GM21723 (cell line): ENCODE measurements around the gene BRD9.

ENCODE experiments used
- ATAC-seq: cut with Tn5 transposase; IDR thresholded peaks from one replicate; pipeline ENCODE4 v1.9.1; 2021; ENCODE audit warnings: mild to moderate bottlenecking, moderate library complexity; ENCODE audit not compliant: unreplicated experiment

The BRD9 gene

DNA sequence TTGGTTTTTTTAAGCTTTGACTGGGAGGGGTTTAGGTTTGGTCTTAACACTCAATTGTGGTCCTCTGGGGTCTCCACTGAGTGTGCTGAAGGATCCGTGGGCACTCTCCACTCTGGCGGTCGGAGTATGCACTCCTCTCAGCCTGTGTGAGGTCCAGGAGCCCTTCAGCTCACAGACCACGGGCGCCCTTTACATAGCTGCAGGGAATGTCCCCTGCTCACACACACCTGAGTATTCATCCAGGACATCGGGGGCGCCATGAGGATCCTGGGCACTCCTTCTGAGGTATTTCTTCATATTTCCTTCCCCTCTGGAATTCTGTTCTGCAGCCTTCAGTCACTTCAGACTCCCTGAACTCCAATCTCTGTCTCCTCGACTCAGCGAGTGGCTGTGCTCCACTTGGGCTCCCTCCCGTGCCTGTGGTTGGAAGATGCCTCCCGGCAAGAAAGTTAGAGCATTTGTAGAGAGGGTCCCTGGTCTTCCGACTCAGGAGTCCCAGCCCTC is 12.6 kb upstream of the BRD9 start:
- ATAC-seq, result no peak

DNA sequence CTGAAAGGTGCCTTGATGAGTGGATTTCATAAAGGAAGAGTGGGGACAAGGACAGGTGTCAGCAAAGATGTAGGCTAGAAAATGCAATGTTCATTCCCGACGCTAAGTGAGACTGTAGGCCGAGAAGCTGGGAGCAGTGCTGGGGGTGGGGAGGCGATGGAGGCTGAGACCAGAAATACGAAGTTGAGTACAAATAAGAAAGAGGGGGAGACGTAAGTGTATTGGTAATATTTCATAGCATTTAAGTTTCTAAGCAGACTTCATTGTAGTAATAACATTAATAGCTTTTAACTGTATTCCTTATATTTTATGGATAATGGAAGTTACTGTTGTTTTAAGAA is 11.1 kb upstream of the BRD9 start:
- no peak for ATAC-seq

DNA sequence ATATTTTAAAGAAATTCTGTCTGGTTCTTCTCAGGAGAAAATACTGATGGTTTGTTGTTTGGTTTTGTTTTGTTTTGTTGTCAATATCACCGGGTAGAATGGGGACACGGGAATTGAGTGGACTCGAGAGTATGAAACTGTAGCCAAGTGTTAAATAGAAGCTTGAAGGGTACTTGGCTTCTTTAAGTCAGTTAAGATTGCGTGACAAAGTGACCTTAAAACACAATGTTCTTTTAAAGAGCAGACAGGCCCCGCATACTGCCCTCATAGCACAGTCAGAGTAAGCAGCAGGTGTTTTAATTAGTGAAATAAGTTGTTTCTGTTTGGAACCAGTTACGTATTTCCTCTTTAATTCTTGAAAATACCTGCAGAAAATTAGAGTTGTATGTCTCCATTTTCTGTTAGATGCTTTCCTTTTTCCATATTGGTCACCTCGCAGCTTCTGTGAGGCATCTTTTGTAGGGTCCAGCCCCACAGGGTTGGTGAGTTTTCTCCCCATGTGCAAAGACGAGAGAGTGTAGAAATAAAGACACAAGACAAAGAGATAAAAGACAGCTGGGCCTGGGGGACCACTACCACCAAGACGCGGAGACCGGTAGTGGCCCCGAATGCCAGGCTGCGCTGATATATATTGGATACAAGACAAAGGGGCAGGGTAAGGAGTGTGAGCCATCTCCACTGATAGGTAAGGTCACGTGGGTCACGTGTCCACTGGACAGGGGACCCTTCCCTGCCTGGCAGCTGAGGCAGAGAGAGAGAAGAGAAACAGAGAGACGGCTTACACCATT is 9.7 kb upstream of the BRD9 start:
- no peak for ATAC-seq

DNA sequence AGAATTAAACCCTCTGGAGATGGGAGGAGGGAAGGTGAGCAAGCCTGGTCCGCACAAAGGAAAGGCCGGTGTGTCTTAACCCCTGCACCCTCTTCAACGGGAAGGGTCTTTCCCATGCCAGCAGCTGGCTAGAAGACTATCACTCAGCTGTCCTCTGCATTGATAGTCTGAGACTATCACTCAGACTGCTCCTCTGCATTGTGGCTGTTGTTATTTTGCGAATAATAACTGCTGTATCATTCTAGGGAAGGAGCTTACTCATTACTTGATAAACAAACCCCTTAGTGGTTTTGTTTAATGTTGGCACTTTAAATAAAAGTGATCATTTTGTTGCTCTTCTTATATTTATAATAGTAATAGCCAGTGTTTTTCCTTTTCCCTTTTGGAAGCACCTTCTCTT is 8.2 kb upstream of the BRD9 start:
- ATAC-seq, result no peak

- ATAC-seq, result no peak
Measured at GRCh38 chr5:893711-894110, 1.1 kb upstream of the BRD9 start.

DNA sequence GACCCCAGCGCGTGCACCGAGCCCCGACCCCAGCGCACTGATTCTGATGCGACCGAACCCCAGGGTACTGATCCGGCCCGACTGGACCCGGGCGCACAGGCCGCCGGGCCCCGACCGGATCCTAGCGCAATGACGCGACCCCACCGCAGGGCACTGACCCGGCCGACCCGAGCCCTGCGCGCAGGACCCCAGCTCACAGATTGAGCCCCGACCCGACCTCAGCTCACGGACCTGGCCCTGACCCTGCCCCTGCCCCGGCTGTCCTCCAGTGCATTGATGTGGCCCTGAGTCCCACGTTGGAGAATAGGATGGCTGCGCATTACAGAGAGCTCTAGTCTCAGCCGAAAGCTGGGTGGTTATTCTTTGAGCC is 521 bp upstream of the BRD9 start:
- ATAC-seq, result peak; percentile 9

GRCh38 chr5:891837-892393 is 686 bp downstream of the BRD9 start:
- peak; percentile 3 for ATAC-seq

- ATAC-seq, result no peak
Measured at GRCh38 chr5:891117-891836, 1.3 kb downstream of the BRD9 start.

GRCh38 chr5:889075-889710 is 3.4 kb downstream of the BRD9 start:
- ATAC-seq, result no peak

DNA sequence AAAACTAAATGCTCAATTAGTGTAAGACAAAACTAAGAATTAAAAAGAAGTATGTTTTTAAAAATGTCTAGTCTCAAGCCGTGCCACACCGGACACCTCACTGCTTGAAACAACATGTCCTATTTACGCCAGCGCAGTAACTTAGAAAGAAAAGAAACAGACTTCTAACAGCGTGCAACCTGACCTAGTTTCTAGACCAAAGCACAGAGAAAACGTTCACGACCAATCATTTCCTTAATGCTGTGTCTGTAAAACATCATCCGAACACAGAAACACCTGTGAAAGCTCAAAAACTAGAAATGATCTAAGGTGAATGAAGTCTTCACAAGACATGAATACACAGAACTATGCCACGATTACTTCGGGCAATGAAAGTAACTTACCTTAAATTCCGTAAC is 4.0 kb downstream of the BRD9 start:
- no peak for ATAC-seq

- no peak for ATAC-seq
Measured at GRCh38 chr5:887947-888637, 4.5 kb downstream of the BRD9 start.

DNA sequence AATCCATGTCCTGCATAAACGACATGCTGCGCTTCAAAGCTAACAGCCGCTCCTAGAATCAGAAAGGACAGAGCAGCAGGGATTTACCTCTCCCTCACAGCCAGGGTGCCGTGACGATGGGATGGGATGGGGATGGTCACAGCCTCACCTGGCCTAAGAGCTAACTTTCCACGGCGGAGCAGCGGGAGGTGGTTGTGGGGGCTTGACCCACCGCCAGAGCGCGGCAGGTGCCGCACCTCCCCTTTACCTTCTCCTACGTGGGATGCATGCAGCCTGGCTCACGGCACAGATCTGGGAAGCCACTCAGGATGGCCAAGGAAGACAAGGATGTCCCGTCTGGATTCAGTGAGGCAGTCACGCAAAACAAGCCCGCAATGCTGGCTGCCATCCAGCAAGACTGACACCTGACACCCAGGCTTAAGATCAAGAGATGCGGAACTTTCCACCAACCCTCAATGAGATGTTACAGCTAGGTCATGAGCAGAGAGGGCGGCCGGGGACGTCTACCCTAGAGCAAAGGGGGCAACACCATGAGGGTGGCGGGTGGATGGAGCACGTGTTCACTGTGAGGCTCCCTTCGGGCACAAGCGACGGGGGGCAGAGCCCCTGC is 5.8 kb downstream of the BRD9 start:
- ATAC-seq, result no peak

DNA sequence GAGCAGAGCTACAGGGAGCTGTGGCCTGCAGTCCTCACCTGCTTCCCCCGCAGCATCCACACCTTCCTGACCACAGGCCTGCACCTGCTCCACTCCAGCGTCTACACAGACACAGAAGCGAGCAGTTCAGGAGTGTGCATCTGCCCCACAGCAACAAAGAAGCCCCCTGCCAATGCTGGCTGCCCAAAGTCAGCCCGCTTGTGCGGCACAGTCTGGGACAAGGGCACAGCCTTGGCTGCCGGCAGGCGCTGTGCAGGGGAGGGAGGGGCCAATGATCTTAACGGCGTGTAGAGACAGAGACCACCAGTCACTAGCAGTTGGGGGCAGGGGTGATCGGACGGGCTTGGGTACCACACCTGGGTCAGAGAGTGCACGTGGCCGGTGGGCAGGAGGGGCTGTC is 6.6 kb downstream of the BRD9 start:
- ATAC-seq, result no peak

GRCh38 chr5:885529-885928 is 7.1 kb downstream of the BRD9 start:
- ATAC-seq, result no peak

GRCh38 chr5:885127-885442 is 7.5 kb downstream of the BRD9 start:
- no peak for ATAC-seq

DNA sequence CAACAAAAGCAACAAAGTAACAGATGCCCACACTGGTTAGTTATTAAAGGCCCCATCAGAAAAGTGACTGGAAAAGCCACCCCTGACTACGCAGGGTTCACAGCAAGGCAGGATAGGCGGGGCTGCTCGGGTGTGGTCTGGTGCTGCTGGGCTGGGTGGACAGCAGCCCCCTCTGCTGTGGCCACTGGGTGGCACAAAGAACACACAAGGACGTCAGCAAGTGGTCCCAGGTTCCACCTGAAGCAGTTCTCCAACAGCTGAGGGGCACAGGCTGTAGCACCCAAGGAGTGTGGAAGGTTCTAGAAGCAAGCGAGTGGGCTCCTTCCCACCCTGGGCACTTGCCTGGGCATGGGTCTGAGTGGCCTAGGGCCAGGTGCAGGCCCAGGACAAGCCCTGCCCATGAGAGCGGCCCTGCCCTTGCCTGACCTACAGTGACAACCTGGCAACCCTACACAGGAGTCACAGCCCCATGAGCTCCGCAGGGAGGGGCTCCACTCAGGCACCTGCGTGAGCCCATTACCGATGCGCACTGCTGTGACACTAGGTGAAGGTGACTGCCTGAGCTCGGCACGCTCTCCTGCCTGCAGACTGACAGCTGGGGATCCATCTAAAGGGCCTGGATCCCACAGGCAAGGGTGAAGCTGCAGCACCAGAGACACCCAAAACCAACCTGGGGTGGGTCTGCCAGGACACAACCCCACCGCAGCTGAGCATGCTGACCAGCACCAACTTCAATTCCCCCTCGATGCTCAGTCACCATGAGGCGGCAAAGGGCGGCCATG is 8.1 kb downstream of the BRD9 start:
- ATAC-seq, result no peak

GRCh38 chr5:883475-884181 is 9.0 kb downstream of the BRD9 start:
- no peak for ATAC-seq

DNA sequence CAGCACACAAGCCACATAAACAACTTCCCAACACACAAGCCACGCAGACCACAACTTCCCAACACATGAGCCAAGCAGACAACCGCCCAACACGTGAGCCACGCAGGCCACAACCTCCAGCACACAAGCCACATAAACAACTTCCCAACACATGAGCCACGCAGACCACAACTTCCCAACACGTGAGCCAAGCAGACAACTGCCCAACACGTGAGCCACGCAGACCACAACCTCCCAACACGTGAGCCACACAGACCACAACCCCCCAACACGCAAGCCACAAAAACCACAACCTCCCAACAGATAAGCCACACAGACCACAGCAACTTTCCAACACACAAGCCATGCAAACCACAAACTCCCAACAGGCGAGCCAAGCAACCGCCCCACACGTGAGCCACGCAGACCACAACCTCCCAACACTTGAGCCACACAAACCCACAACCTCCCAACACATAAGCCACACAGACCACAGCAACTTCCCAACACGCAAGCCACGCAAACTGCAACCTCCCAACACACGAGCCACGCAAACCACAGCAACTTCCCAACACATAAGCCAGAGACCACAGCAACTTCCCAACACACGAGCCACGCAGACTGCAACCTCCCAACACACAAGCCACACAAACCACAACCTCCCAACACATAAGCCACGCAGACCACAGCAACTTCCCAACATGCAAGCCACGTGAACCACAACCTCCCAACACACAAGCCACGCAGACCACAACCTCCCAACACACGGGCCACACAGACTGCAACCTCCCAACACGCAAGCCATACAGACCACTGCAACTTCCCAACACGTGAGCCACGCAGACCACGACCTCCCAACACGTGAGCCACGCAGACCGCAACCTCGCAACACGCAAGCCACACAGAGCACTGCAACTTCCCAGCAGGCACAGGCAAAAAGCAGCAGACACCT is 10.1 kb downstream of the BRD9 start:
- no peak for ATAC-seq
